Esophagus squamous epithelium (tissue), 4 donors: ENCODE data around the gene FOXA2.

ENCODE experiments used
- CTCF ChIP-seq, 6 experiments: fragments of 450-650 bp in 4 of 6; fragments of 200-600 bp in 2 of 6; sonication (generic) in 2 of 6; IDR thresholded peaks; one replicate each; pipeline ENCODE4 v1.5.1; 2016 to 2019; ENCODE audit warnings: antibody characterized with exemption in 6 of 6, mild to moderate bottlenecking in 4 of 6, moderate library complexity in 4 of 6
- POLR2A ChIP-seq, 4 donors: fragments of 450-650 bp; IDR thresholded peaks; one replicate each; pipeline ENCODE4 v1.6.1; 2017; ENCODE audit warnings: antibody characterized with exemption in 4 of 4, mild to moderate bottlenecking in 4 of 4, moderate library complexity in 3 of 4

GRCh38 chr20:22604815-22605214 is 20.4 kb upstream of the FOXA2 start:
- no peak for TF ChIP-seq CTCF (IDR thresholded peaks at IDR 0.05)
- TF ChIP-seq POLR2A (IDR thresholded peaks at IDR 0.05) = no peak
